ENCODE results near the gene FMO2. TPM values are rescaled to one million over a fixed set of nuclear protein-coding genes. Genes with fewer than 3 reads are reported as not detected.
A peak's percentile ranks its signal among the peaks of the same experiment; 100 is the strongest.

Gene FMO2, protein sequence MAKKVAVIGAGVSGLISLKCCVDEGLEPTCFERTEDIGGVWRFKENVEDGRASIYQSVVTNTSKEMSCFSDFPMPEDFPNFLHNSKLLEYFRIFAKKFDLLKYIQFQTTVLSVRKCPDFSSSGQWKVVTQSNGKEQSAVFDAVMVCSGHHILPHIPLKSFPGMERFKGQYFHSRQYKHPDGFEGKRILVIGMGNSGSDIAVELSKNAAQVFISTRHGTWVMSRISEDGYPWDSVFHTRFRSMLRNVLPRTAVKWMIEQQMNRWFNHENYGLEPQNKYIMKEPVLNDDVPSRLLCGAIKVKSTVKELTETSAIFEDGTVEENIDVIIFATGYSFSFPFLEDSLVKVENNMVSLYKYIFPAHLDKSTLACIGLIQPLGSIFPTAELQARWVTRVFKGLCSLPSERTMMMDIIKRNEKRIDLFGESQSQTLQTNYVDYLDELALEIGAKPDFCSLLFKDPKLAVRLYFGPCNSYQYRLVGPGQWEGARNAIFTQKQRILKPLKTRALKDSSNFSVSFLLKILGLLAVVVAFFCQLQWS
- total RNA-seq (10 to 100 TPM; 33.9 to 63.4 TPM), polyA plus RNA-seq (ENCODE audit: insufficient read length in 6 of 6) (10 to 100 TPM; 13.7 to 31.0 (median 21.4) TPM)
- long read RNA-seq, donor 1, partial matches to known transcripts: 5 of 9 reads
- long read RNA-seq, donor 1, other reads (novel, unspliced or antisense): 0 of 9 reads
- long read RNA-seq, donor 2, partial matches to known transcripts: 0 of 2 reads
- long read RNA-seq, donor 2, other reads (novel, unspliced or antisense): 0 of 2 reads
- long read RNA-seq, donor 3, partial matches to known transcripts: 0 of 1 reads
- long read RNA-seq, donor 3, other reads (novel, unspliced or antisense): 0 of 1 reads
- long read RNA-seq, donor 4, partial matches to known transcripts: 3 of 11 reads
- long read RNA-seq, donor 4, other reads (novel, unspliced or antisense): 4 of 11 reads
- long read RNA-seq, donor 5: 0 reads
- long read RNA-seq, donor 6, partial matches to known transcripts: 0 of 1 reads
- long read RNA-seq, donor 6, other reads (novel, unspliced or antisense): 0 of 1 reads
- long read RNA-seq, donor 7: 0 reads
- long read RNA-seq, donor 8, partial matches to known transcripts: 0 of 1 reads
- long read RNA-seq, donor 8, other reads (novel, unspliced or antisense): 0 of 1 reads
- long read RNA-seq, donor 9: 0 reads
- long read RNA-seq, donor 10, transcript FMO2-201 (9 exons, 3,851 nt): major isoform, 13 of 26 reads
- long read RNA-seq, donor 10, partial matches to known transcripts: 9 of 26 reads
- long read RNA-seq, donor 10, other reads (novel, unspliced or antisense): 4 of 26 reads
- long read RNA-seq, donor 11: 0 reads
- long read RNA-seq, donor 12, partial matches to known transcripts: 6 of 8 reads
- long read RNA-seq, donor 12, other reads (novel, unspliced or antisense): 0 of 8 reads

DNA sequence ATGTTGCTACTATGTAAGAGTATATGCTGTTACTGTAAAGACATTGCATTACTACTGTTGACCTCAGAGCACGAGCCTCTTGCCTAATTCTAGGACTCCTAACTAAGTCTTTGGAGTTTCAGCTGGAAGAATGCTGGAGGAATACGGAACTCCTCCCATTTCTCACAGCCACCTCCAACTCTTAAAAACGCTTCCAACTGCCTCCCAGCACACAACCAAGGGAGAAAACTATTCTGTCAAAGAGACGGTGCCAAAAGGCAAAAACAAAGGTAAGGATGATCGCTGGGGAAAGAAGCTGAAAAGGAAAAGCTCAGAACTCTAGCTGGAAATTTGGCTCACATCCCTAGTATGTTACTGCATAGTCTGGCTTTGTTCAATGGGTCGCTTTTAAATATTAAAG lies at the start of gene FMO2:
Gene FMO2 (plus strand): TSS at position 210 of the 400 bp plus-strand sequence. CDS start 414 bp downstream, outside the sequence.
- H3K9me3 ChIP-seq: no peaks in the 10 kb centered on the region
- ATAC-seq: no peak
- H3K27ac ChIP-seq: peak within 1 kb of the TSS; percentile 45 to 52
- DNase-seq: peak in 1 of 4 donors; percentile 68
- no peaks in the 10 kb centered on the region for H3K36me3 ChIP-seq
- H3K27me3 ChIP-seq: no peaks in the 10 kb centered on the region
- intact Hi-C loops (cut with DNase I): no loop called here
- peak within 1 kb of the TSS; percentile 16 to 30 for H3K4me3 ChIP-seq
- TF ChIP-seq, protein P1, sequence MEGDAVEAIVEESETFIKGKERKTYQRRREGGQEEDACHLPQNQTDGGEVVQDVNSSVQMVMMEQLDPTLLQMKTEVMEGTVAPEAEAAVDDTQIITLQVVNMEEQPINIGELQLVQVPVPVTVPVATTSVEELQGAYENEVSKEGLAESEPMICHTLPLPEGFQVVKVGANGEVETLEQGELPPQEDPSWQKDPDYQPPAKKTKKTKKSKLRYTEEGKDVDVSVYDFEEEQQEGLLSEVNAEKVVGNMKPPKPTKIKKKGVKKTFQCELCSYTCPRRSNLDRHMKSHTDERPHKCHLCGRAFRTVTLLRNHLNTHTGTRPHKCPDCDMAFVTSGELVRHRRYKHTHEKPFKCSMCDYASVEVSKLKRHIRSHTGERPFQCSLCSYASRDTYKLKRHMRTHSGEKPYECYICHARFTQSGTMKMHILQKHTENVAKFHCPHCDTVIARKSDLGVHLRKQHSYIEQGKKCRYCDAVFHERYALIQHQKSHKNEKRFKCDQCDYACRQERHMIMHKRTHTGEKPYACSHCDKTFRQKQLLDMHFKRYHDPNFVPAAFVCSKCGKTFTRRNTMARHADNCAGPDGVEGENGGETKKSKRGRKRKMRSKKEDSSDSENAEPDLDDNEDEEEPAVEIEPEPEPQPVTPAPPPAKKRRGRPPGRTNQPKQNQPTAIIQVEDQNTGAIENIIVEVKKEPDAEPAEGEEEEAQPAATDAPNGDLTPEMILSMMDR (IDR thresholded peaks at IDR 0.05): no peak
- peaks cover 0 to 4% of the 10 kb centered on the region in 2 donors for H3K4me1 ChIP-seq

DNA sequence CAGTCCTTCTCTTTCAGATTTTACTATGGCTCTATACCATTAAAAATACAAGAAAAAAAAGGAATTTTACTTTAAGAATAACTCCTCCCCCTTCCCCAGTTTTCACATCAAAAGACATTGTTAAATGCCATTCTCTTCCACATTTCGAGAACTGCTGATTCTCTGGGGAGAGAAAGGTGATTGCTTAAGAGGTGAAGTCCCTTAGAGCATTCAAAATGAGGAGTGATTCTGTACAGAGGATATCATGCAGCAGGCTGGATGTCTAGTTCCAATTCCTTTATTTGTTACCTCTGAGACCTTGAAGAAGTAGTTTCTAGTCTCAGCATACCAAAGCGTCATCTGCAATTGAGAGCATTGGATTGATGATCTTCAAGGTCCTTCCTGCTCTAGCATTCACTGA lies 47.5 kb upstream of the FMO2 start:
- H3K4me1 ChIP-seq: peaks cover 0 to 7% of the 10 kb centered on the region in 2 donors
- no peaks in the 10 kb centered on the region for H3K36me3 ChIP-seq
- intact Hi-C loops (cut with DNase I): no loop called here
- TF ChIP-seq, protein P1 (IDR thresholded peaks at IDR 0.05): no peak
- ATAC-seq (no peak), DNase-seq (no peak)
- H3K4me3 ChIP-seq: no peak overlapping the region
- peaks cover 0 to 3% of the 10 kb centered on the region in 2 donors for H3K9me3 ChIP-seq
- H3K27me3 ChIP-seq: no peaks in the 10 kb centered on the region
- no peak overlapping the region for H3K27ac ChIP-seq

DNA sequence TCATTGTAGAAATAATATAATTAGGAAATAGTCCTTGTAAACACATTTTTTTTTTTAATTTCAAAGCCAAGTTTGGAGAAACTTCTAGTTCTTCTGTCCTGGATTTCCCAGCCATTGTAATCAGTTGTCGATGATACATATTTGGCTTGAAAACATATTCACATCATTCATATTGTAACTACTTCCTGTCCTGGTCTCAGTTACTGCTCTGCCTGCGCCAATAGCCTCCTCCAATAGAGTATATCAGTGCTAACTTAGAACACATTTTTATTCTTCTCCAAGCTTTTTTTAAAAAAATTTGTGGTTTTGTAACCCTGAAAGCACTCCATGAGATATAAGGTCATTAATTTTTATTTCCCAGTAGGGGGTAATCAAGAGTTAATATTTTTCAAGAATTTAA lies 46.1 kb upstream of the FMO2 start:
- Histone ChIP-seq H3K9me3 (peaks cover 0 to 3% of the 10 kb centered on the region in 2 donors), H3K36me3 (no peaks in the 10 kb centered on the region), H3K4me1 (peaks cover 0 to 7% of the 10 kb centered on the region in 2 donors), H3K27me3 (no peaks in the 10 kb centered on the region), H3K27ac (no peak overlapping the region), H3K4me3 (no peak overlapping the region)
- ATAC-seq (no peak), DNase-seq (peak in 2 of 4 donors; percentile 56 to 74)
- intact Hi-C loops (cut with DNase I): no loop called here
- TF ChIP-seq, protein P1 (IDR thresholded peaks at IDR 0.05): no peak

DNA sequence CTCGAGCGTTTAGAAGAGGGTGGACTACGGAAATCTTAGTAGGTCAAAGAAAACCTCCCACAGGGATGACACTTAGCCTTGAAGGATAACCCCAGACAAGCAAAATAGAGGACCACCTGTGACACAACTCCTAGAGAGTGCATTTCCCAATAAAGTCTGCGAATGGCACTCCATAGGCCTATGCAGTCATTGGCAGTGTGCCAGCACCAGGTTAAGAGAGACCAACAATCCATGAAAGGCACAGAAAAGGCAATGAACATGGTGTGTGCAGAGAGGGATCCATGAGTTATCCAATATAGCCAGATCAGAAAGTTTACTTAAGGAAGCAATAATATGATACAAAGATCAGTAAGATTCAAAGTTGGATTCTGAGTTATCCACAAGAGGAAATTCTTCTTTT lies 45.2 kb upstream of the FMO2 start:
- Histone ChIP-seq H3K4me3 (no peak overlapping the region), H3K9me3 (peaks cover 0 to 3% of the 10 kb centered on the region in 2 donors), H3K27ac (no peak overlapping the region), H3K4me1 (peaks cover 0 to 7% of the 10 kb centered on the region in 2 donors), H3K36me3 (no peaks in the 10 kb centered on the region), H3K27me3 (no peaks in the 10 kb centered on the region)
- no peak for DNase-seq
- TF ChIP-seq, protein P1 (IDR thresholded peaks at IDR 0.05): no peak
- ATAC-seq: no peak
- intact Hi-C loops (cut with DNase I): no loop called here
